Measurements from ENCODE around the gene INS. TPM values are rescaled to one million over a fixed set of nuclear protein-coding genes. Genes with fewer than 3 reads are reported as not detected.

INS gene
- total and polyA plus RNA-seq, 10 of the 15 experiments (the other 5 are each of a cell fraction or from before 2014, with no cell fraction given): not detected

GRCh38 chr11:2131371-2132236 lies 29.4 kb downstream of the INS start:
- no peaks in the 10 kb centered on the region for H3K36me3 ChIP-seq (ENCODE audit: control insufficient read depth in 2 of 2, insufficient read depth in 2 of 2, low read length in 1 of 2)
- no peak for DNase-seq (ENCODE audit: low read depth, low spot score)
- ATAC-seq: no peak
- intact Hi-C loops (cut with micrococcal nuclease; ENCODE audit: unreplicated experiment) (no loop called here), in situ Hi-C loops (cut with MboI) (no loop called here)
- no peaks in the 10 kb centered on the region for H3K9me3 ChIP-seq (replicated peaks; ENCODE audit: control insufficient read depth, insufficient read depth, low read length)
- no peak overlapping the region for H3K9ac ChIP-seq (ENCODE audit: control insufficient read depth, insufficient read depth, low read length)
- no TSS peak for BruUV-seq (replicated peaks)
- ChIA-PET RAD21 (ENCODE audit: unreplicated experiment) (no interaction called here), POLR2A (no interaction called here), CTCF (no interaction called here), SMC1A (ENCODE audit: uncharacterized antibody, unreplicated experiment) (no interaction called here)
- no peak overlapping the region for H3K4me2 ChIP-seq (ENCODE audit: control insufficient read depth, insufficient read depth)
- H3K4me1 ChIP-seq (ENCODE audit: control insufficient read depth, insufficient read depth, low read length): no peaks in the 10 kb centered on the region
- FAIRE-seq: no peak
- WGBS (ENCODE audit: insufficient coverage, insufficient replicate concordance, low lambda C conversion rate, missing lambda C conversion rate): 70% methylated on average over 28 of the region's 28 CpGs
- H3K27ac ChIP-seq (ENCODE audit: control insufficient read depth, insufficient read depth): no peak overlapping the region
- no peak overlapping the region for H3K4me3 ChIP-seq
- no peak overlapping the region for H2AFZ ChIP-seq (ENCODE audit: control insufficient read depth, low read depth, low read length)
- TF ChIP-seq TCF3 (IDR thresholded peaks at IDR 0.05; ENCODE audit: borderline replicate concordance, insufficient read depth, low read depth, low read length): peak; percentile 42; the same call in 1 of the 2 replicates
- TF ChIP-seq, protein P1, sequence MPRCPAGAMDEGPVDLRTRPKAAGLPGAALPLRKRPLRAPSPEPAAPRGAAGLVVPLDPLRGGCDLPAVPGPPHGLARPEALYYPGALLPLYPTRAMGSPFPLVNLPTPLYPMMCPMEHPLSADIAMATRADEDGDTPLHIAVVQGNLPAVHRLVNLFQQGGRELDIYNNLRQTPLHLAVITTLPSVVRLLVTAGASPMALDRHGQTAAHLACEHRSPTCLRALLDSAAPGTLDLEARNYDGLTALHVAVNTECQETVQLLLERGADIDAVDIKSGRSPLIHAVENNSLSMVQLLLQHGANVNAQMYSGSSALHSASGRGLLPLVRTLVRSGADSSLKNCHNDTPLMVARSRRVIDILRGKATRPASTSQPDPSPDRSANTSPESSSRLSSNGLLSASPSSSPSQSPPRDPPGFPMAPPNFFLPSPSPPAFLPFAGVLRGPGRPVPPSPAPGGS (IDR thresholded peaks at IDR 0.05; ENCODE audit: borderline replicate concordance, insufficient read depth, low read depth, low read length, poor library complexity, severe bottlenecking): peak; percentile 86
- TF ChIP-seq ZSCAN29 (IDR thresholded peaks at IDR 0.05): no peak
- no peak for TF ChIP-seq WRNIP1 (IDR thresholded peaks at IDR 0.05; ENCODE audit: borderline replicate concordance, low read depth, low read length)
- peak; percentile 36 for TF ChIP-seq NR2C2 (IDR thresholded peaks at IDR 0.05; ENCODE audit: borderline replicate concordance, control insufficient read depth, insufficient read length, low read depth)
- H4K20me1 ChIP-seq (ENCODE audit: control insufficient read depth, insufficient read depth): no peaks in the 10 kb centered on the region
- no peaks in the 10 kb centered on the region for H3K79me2 ChIP-seq (ENCODE audit: control insufficient read depth, insufficient read depth, low read length)
- H3K27me3 ChIP-seq (replicated peaks in 1 of 2; ENCODE audit: control insufficient read depth in 2 of 2, insufficient read depth in 2 of 2, low read length in 1 of 2): peaks cover 0 to 5% of the 10 kb centered on the region in 2 experiments; a peak in 1 of 4 replicates
